ENCODE results near the gene SF3B6.
"Not testable (repeated sequence)": the region's sequence is repeated elsewhere in the genome, so short reads cannot be mapped to it uniquely, and the experiment has no call there.

DNA sequence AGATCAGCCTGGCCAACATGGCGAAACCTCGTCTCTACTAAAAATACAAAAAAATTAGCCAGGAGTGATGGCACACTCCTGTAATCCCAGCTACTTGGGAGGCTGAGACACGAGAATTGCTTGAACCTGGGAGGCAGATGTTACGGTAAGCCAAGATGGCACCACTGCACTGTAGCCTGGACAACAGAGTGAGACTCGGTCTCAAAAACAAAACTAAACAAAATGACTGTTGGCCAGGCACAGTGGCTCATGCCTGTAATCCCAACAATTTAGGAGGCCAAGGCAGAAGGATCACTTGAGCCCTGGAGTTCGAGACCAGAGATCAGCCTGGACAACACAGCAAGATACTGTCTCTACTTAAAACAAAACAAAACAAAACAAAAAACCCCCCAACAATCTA lies 33.0 kb downstream of the SF3B6 start:
- TF ChIP-seq, protein P1, sequence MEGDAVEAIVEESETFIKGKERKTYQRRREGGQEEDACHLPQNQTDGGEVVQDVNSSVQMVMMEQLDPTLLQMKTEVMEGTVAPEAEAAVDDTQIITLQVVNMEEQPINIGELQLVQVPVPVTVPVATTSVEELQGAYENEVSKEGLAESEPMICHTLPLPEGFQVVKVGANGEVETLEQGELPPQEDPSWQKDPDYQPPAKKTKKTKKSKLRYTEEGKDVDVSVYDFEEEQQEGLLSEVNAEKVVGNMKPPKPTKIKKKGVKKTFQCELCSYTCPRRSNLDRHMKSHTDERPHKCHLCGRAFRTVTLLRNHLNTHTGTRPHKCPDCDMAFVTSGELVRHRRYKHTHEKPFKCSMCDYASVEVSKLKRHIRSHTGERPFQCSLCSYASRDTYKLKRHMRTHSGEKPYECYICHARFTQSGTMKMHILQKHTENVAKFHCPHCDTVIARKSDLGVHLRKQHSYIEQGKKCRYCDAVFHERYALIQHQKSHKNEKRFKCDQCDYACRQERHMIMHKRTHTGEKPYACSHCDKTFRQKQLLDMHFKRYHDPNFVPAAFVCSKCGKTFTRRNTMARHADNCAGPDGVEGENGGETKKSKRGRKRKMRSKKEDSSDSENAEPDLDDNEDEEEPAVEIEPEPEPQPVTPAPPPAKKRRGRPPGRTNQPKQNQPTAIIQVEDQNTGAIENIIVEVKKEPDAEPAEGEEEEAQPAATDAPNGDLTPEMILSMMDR (IDR thresholded peaks at IDR 0.05; ENCODE audit: insufficient read depth, low read depth, low read length), result not testable (repeated sequence)
- TF ChIP-seq EZH2 (IDR thresholded peaks at IDR 0.05; ENCODE audit: insufficient read depth, low read length), result not testable (repeated sequence)

Measured in astrocyte (in vitro differentiated cells and primary cell).